Measurements from ENCODE around the gene NSF. TPM values are rescaled to one million over a fixed set of nuclear protein-coding genes. Genes with fewer than 3 reads are reported as not detected.
"Not testable (repeated sequence)": the region's sequence is repeated elsewhere in the genome, so short reads cannot be mapped to it uniquely, and the experiment has no call there.

NSF gene
- total RNA-seq, 2 donors from 2014 or later: 27.2 to 27.9 TPM

DNA sequence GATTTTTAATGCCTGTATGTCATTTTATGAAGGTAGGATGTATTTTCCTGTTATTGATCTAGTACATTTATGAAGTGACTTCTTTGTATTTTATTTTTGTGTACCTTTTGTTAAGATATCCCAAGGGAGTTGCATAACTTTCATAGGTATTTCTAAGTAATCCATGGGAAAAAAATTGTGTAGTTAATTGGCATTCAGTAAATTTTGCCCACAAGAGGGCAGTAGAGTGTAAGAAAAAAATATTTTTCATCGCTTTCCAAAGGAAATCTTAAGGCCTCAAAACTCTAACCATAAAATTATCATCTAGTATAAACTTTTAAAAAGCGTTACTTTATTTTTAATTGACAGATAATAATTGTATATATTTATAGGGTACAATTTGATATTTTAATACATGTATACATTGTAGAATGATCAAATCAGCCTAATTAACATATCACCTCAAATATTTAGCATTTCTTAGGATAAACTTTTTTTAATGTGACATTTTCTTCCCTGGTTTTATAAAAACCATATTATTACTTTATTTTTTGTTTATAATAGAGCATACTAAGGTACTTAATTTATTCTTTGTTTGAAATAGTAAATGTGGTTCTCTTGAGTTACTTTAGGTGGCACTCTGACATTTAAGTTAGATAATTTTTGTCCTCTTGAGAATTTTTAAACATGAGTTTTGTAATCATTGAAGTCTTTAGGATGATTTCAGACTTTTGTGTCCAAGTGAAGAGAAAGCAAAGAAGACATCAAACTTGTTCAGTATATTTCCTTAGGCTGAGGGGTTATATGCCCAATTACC, 51.6 kb downstream of the NSF start:
- not testable (repeated sequence) for H3K36me3 ChIP-seq; H3K4me1 ChIP-seq (ENCODE audit: control insufficient read depth in 1 of 2, low read depth in 2 of 2); H3K27ac ChIP-seq; H3K9me3 ChIP-seq; ATAC-seq (ENCODE audit: insufficient number of reproducible peaks, low FRiP score, low read depth); DNase-seq (ENCODE audit: low spot score); H3K4me3 ChIP-seq; H3K27me3 ChIP-seq (replicated peaks; ENCODE audit: insufficient read depth)

DNA sequence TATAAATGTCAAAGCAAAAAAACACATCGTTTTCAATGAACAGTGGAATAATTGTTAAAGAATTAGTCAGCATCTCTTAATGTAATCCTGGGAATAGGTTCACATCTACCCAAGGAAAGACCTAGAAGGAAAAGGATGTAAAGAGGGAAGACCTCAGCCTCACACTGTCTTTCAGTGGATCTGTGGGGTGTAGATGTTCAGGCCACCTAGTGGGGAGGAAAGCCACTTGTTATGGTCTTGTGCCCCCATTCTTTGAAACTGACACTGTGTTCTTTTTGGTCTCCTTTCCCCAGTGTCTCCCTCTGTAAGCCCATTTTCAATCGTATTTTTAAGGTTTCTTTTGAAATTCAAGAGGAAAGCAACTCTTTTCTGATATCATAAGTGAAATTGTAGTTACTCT, 56.8 kb downstream of the NSF start:
- not testable (repeated sequence) for H3K4me1 ChIP-seq (ENCODE audit: control insufficient read depth in 1 of 2, low read depth in 2 of 2); H3K4me3 ChIP-seq; H3K27me3 ChIP-seq (replicated peaks; ENCODE audit: insufficient read depth); H3K9me3 ChIP-seq; DNase-seq (ENCODE audit: low spot score); H3K27ac ChIP-seq; ATAC-seq (ENCODE audit: insufficient number of reproducible peaks, low FRiP score, low read depth); H3K36me3 ChIP-seq

DNA sequence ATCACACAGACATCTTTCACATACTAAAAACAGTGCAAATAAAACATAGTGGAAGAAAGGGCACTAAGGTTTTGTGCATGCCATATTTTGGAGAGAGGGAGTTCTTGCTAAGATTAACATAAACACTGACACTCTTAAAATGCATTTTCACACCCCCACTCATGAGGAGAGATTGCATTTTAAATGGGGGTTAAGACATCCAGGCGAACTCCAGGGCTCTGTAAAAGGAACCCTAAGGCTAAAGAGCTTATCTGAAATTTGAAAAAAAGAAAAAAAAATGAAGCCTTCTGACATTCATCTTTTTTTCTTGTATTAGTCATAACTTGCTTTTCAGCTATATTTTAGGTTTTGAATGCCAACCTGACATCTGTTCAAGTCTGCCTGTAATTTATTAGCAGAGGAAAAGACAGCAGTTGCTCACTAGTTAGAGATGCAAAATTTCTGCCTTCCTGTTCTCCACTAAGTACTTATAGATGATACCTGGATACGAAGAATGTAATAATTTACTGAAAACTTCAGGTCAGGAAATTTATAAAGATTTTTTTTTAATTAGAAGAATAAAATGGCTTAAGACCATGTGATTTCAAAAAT, 57.3 kb downstream of the NSF start:
- not testable (repeated sequence) for H3K9me3 ChIP-seq; H3K27me3 ChIP-seq (replicated peaks; ENCODE audit: insufficient read depth); H3K4me1 ChIP-seq (ENCODE audit: control insufficient read depth in 1 of 2, low read depth in 2 of 2); DNase-seq (ENCODE audit: low spot score); H3K4me3 ChIP-seq; H3K27ac ChIP-seq; H3K36me3 ChIP-seq; ATAC-seq (ENCODE audit: insufficient number of reproducible peaks, low FRiP score, low read depth)

DNA sequence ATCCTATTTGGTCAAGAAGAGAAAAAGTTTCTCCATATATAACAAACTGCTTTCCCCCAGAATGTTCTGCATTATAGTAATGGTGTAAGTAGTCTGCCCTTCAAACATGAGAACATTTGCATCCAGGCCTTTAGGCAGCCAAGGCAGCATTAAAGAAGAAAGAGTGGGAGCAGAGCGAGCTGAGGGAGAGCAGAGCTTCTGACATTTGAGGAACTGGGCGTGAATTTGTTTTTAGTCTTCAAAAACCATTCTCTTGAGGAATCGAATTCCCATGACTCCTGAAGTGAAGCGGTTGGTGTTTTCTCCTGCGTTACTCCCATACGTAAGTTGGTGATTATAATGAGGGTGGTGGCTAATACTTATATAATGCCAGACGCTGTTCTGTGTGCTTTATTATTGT, 58.8 kb downstream of the NSF start:
- ATAC-seq (ENCODE audit: insufficient number of reproducible peaks, low FRiP score, low read depth); H3K4me3 ChIP-seq; DNase-seq (ENCODE audit: low spot score): not testable (repeated sequence)

DNA sequence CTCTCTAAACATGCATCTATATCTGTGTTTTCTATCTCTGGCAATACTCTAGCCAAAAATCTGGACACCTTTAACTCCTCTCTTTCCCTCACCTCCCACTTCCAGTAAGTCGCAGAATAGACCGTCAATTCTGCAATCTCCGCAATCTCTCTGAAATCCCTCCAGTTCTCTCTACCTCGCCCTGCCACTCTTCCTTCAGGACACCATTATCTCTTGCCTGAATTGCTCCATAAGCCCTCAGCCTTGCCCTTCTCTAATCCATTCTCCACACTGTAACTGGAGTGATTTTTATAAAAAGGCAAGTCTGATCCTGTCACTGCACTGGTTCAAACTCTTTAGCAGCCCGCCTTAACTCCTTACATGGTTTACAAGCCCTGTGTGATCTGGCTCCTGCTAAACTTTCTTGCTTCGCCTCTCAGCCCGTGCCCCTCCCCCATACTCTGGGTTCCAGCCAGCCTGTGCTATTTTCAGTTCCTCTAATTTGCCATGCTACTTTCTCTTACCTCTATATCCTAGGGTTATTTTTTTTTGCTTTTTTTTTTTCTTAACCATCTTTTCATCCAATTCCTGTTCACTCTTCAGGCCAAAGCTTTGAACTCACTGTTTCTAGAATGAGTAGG, 61.7 kb downstream of the NSF start:
- not testable (repeated sequence) for H3K4me1 ChIP-seq (ENCODE audit: control insufficient read depth in 1 of 2, low read depth in 2 of 2); H3K4me3 ChIP-seq; H3K9me3 ChIP-seq; H3K27ac ChIP-seq; H3K36me3 ChIP-seq; H3K27me3 ChIP-seq (replicated peaks; ENCODE audit: insufficient read depth); DNase-seq (ENCODE audit: low spot score)
- peak; percentile 65 for ATAC-seq (ENCODE audit: insufficient number of reproducible peaks, low FRiP score, low read depth)

More for the DNA sequence above, 58.8 kb downstream of the NSF start:
- H3K27ac ChIP-seq; H3K27me3 ChIP-seq (replicated peaks; ENCODE audit: insufficient read depth); H3K4me1 ChIP-seq (ENCODE audit: control insufficient read depth in 1 of 2, low read depth in 2 of 2); H3K9me3 ChIP-seq; H3K36me3 ChIP-seq: not testable (repeated sequence)

DNA sequence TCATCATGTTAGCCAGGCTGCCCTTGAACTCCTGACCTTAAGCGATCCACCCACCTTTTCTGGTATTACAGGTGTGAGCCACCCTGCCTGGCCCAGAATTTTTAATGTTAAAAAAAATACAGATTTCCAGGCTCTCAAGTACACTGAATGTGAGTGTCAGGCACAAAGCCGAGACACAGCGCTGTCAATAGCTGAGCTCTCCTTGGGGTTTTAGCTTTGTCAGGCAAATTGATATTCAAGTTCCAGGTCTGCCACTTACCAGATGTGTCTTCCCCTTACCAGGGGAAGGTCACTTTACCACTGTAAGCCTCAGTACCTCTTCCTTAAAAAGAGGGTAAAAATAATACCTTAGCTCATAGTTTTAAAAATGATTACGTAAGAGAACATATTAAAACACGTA, 67.8 kb downstream of the NSF start:
- not testable (repeated sequence) for H3K27ac ChIP-seq; H3K27me3 ChIP-seq (replicated peaks; ENCODE audit: insufficient read depth); H3K36me3 ChIP-seq; DNase-seq (ENCODE audit: low spot score); H3K4me1 ChIP-seq (ENCODE audit: control insufficient read depth in 1 of 2, low read depth in 2 of 2); H3K9me3 ChIP-seq; ATAC-seq (ENCODE audit: insufficient number of reproducible peaks, low FRiP score, low read depth); H3K4me3 ChIP-seq

DNA sequence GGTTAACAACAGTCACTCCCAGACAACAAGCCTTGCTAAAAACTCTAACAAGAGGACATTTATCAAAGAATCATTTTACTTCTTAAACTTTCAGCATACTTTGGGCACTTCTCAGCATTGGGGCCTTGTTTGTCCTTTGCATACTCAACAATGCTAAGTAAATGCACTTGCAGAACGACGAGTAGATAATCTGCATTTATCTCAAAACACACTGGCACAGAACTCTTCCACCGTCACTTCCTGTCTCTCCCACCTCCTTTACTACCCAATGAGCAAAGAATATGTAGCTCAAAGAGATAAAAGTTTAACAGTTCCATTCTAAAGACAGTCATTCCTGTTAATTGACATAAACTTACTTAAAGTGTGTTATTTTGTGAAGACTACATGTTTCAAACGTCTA, 69.2 kb downstream of the NSF start:
- not testable (repeated sequence) for H3K4me3 ChIP-seq; ATAC-seq (ENCODE audit: insufficient number of reproducible peaks, low FRiP score, low read depth); H3K27ac ChIP-seq; H3K36me3 ChIP-seq; DNase-seq (ENCODE audit: low spot score); H3K9me3 ChIP-seq; H3K27me3 ChIP-seq (replicated peaks; ENCODE audit: insufficient read depth); H3K4me1 ChIP-seq (ENCODE audit: control insufficient read depth in 1 of 2, low read depth in 2 of 2)

DNA sequence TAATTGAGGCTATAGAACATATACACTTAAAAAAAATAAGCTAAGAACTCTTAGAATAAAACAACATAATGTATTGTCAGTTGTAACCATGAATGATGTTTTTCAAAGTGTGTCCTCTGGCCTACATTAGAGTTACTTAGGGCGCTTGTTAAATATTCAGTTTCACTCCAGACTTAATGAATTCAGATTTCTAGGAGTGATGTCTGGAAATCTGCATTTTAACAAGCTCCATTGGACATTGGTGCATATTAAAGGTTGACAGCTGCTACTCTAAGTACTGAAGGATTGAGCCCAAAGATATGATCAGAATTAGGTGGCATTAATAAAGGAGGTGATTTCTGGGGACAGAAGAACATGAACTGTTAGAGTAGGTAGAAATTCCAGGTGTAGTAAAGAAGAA, 72.7 kb downstream of the NSF start:
- not testable (repeated sequence) for ATAC-seq (ENCODE audit: insufficient number of reproducible peaks, low FRiP score, low read depth); H3K4me1 ChIP-seq (ENCODE audit: control insufficient read depth in 1 of 2, low read depth in 2 of 2); H3K27me3 ChIP-seq (replicated peaks; ENCODE audit: insufficient read depth); H3K4me3 ChIP-seq; H3K9me3 ChIP-seq; DNase-seq (ENCODE audit: low spot score); H3K27ac ChIP-seq; H3K36me3 ChIP-seq

DNA sequence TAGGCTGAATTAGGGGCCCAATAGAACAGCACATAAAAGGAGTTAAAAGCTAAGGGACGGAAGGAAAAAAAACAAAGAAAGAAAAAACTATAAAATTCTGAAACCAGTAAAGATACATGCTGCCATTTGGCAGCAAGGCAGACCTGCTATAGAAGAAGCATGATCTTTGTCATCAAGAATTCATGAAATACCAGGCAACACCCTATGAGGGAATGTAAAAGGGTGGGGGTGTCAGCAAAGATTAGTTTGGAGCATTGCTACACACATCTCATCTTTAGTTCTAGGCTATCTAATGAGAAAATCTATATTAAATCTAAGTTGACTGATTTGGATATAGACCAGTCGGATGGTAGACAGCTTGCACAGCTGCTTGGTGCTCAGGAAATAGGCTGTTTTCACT, 73.1 kb downstream of the NSF start:
- not testable (repeated sequence) for H3K27me3 ChIP-seq (replicated peaks; ENCODE audit: insufficient read depth); H3K4me1 ChIP-seq (ENCODE audit: control insufficient read depth in 1 of 2, low read depth in 2 of 2); DNase-seq (ENCODE audit: low spot score); H3K27ac ChIP-seq; H3K36me3 ChIP-seq; H3K4me3 ChIP-seq; H3K9me3 ChIP-seq; ATAC-seq (ENCODE audit: insufficient number of reproducible peaks, low FRiP score, low read depth)

DNA sequence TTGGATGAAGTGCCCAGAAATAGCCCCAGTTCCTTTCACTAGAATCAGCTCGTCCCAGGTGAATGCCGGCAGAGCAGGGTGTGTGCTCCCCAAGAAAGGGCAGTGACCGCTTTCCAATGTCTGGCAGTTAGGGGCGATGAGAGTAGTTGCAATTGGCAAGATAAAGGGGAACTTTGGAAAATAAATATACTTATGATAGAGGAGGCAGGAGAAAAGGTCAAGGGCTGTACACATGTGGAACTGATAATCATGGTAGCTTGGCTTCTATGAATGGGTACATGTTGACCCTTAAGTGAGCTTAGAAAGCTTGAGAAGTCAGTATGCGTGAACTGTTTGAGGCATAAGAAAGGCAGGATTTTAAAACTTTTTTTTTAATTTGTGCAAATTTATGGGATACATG, 75.5 kb downstream of the NSF start:
- not testable (repeated sequence) for H3K36me3 ChIP-seq; H3K9me3 ChIP-seq; H3K4me3 ChIP-seq; ATAC-seq (ENCODE audit: insufficient number of reproducible peaks, low FRiP score, low read depth); DNase-seq (ENCODE audit: low spot score); H3K4me1 ChIP-seq (ENCODE audit: control insufficient read depth in 1 of 2, low read depth in 2 of 2); H3K27me3 ChIP-seq (replicated peaks; ENCODE audit: insufficient read depth); H3K27ac ChIP-seq

DNA sequence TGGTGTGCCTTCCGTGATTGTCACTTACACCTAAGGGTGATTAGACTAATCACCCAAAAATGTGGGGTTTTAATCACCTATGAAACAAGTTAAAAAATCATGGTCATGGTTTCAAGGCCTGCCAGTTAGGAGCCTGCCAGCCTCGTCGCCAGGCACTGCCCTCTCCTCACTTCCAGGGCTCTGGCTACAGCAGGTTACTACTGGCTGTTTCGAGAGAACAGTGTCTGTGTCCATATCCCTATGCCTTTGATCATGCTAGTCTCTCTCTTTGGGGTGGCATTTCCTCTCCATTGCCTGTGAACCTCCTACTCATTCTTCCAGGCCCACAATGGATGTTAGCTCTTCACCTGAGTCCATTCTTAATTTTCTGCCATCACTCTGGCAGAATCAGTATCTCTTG, 80.3 kb downstream of the NSF start:
- H3K27me3 ChIP-seq (replicated peaks; ENCODE audit: insufficient read depth); H3K36me3 ChIP-seq; H3K27ac ChIP-seq; H3K4me3 ChIP-seq; H3K4me1 ChIP-seq (ENCODE audit: control insufficient read depth in 1 of 2, low read depth in 2 of 2); ATAC-seq (ENCODE audit: insufficient number of reproducible peaks, low FRiP score, low read depth); DNase-seq (ENCODE audit: low spot score); H3K9me3 ChIP-seq: not testable (repeated sequence)

DNA sequence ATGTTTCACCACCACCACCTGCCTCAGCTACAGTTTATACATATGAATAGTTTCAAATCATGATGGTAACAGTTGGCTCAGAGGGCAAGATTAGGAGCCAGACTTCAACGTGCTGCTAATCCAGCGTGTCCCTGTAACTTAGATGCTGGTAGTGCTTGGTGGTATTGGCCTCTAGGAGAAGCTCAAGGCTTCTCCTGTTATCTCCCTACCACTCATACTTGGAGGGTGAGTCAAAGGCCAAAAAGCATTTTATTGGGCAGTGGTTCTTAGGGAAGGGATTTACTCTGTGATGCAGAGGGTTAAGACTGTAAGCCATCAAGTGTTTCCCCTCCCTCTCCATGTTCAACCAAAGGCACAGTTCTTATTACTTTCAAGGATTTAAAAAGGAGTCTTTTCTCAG, 82.3 kb downstream of the NSF start:
- ATAC-seq (ENCODE audit: insufficient number of reproducible peaks, low FRiP score, low read depth); H3K36me3 ChIP-seq; DNase-seq (ENCODE audit: low spot score); H3K4me1 ChIP-seq (ENCODE audit: control insufficient read depth in 1 of 2, low read depth in 2 of 2); H3K27me3 ChIP-seq (replicated peaks; ENCODE audit: insufficient read depth); H3K4me3 ChIP-seq; H3K27ac ChIP-seq; H3K9me3 ChIP-seq: not testable (repeated sequence)

Measured in thoracic aorta (tissue), 2 donors.